Endothelial cell of umbilical vein (primary cell): ENCODE data around the gene RGS1. TPM values are rescaled to one million over a fixed set of nuclear protein-coding genes. Genes with fewer than 3 reads are reported as not detected.

ENCODE experiments used
- BruUV-seq: library from RNA; stranded (reverse); fragments of 400-500 nt; replicated peaks from 2 replicates; lab custom pipeline; 2021; lab: Mats Ljungman, UMichigan
- CTCF ChIA-PET: fragments of 300-600, 350-600 bp; sonication (Branson Sonifier 250); formaldehyde crosslinking; loops from one replicate; lab custom pipeline; 2021; ENCODE audit warnings: antibody characterized with exemption, inconsistent platforms; lab: Charles Lee
- POLR2A ChIA-PET: fragments of 300-600, 350-600 bp; sonication (Branson Sonifier 250); formaldehyde crosslinking; loops from one replicate; lab custom pipeline; 2021; ENCODE audit warnings: antibody characterized with exemption, inconsistent platforms; lab: Charles Lee
- DNase-seq: peaks from one replicate; pipeline ENCODE4 v3.0.0-alpha.2; 2011; ENCODE audit warnings: low read depth, low spot score
- FAIRE-seq: peaks from 2 replicates; lab custom pipeline; 2011; peaks lifted over from hg19 to GRCh38; lab: Jason Lieb, UNC
- H2AFZ ChIP-seq: 2 replicates; pipeline ENCODE4 v1.6.0; 2012; ENCODE audit warnings: low read depth, low read length, control low read depth, inconsistent platforms
- H3K27ac ChIP-seq: 2 replicates; pipeline ENCODE4 v1.5.1; 2011; ENCODE audit warnings: low read depth, mild to moderate bottlenecking, control low read depth, low read length, moderate library complexity; ENCODE audit not compliant: insufficient read depth
- H3K27me3 ChIP-seq, 2 experiments: 2 replicates each; pipeline versions ENCODE4 v1.6.0 to v1.6.1; 2011; ENCODE audit warnings: low read length in 2 of 2, mixed read lengths in 1 of 2; ENCODE audit not compliant: control insufficient read depth in 2 of 2, insufficient read depth in 2 of 2
- H3K36me3 ChIP-seq, 2 experiments: 2 replicates in 1 of 2; 3 replicates in 1 of 2; pipeline ENCODE4 v1.5.1; 2011; ENCODE audit warnings: low read length in 2 of 2, mild to moderate bottlenecking in 1 of 2, moderate library complexity in 1 of 2; ENCODE audit not compliant: control insufficient read depth in 2 of 2, insufficient read depth in 2 of 2; ENCODE audit errors: extremely low read depth in 1 of 2
- H3K4me1 ChIP-seq: 3 replicates; pipeline ENCODE4 v1.5.1; 2011; ENCODE audit warnings: mild to moderate bottlenecking, low read length; ENCODE audit not compliant: control insufficient read depth, insufficient read depth; ENCODE audit errors: extremely low read depth
- H3K4me2 ChIP-seq: 2 replicates; pipeline ENCODE4 v1.6.1; 2011; ENCODE audit warnings: low read length, control low read depth, mixed read lengths; ENCODE audit not compliant: insufficient read depth
- H3K4me3 ChIP-seq, 3 experiments: fragments of 200-600 bp in 1 of 3; sonication (generic), shearing (Covaris generic) in 1 of 3; replicated peaks in 1 of 3; 2 replicates each; pipeline ENCODE4 v1.5.1; 2011 to 2016; ENCODE audit warnings: control low read depth in 3 of 3, low read length in 3 of 3, mild to moderate bottlenecking in 2 of 3, inconsistent platforms in 1 of 3, low read depth in 1 of 3, moderate library complexity in 1 of 3; ENCODE audit not compliant: insufficient read depth in 1 of 3
- H3K79me2 ChIP-seq: 2 replicates; pipeline ENCODE4 v1.6.0; 2012; ENCODE audit warnings: low read length, inconsistent platforms; ENCODE audit not compliant: control insufficient read depth, insufficient read depth
- H3K9ac ChIP-seq: replicated peaks from 2 replicates; pipeline ENCODE3; 2011; ENCODE audit warnings: low read length, control low read depth; ENCODE audit not compliant: insufficient read depth; ENCODE audit errors: extremely low read depth
- H3K9me1 ChIP-seq: replicated peaks from 3 replicates; pipeline ENCODE4 v1.6.0; 2011; ENCODE audit warnings: mild to moderate bottlenecking, low read length; ENCODE audit not compliant: control insufficient read depth, insufficient read depth; ENCODE audit errors: extremely low read depth
- H3K9me3 ChIP-seq: replicated peaks from 2 replicates; pipeline ENCODE4 v1.5.1; 2012; ENCODE audit warnings: low read length, inconsistent platforms; ENCODE audit not compliant: control insufficient read depth, insufficient read depth
- H4K20me1 ChIP-seq: replicated peaks from 2 replicates; pipeline ENCODE3; 2011; ENCODE audit warnings: mild to moderate bottlenecking, low read length; ENCODE audit not compliant: control insufficient read depth, insufficient read depth; ENCODE audit errors: extremely low read depth
- CTCF ChIP-seq, 2 donors: IDR thresholded peaks; 1 replicate in 1 of 2; 2 replicates in 1 of 2; pipeline ENCODE4 v1.5.1; 2011; ENCODE audit warnings: low read length in 2 of 2, mild to moderate bottlenecking in 2 of 2, moderate library complexity in 2 of 2, control low read depth in 1 of 2, inconsistent platforms in 1 of 2, low read depth in 1 of 2; ENCODE audit not compliant: insufficient read depth in 1 of 2; ENCODE audit errors: extremely low read depth in 1 of 2
- EZH2 ChIP-seq: IDR thresholded peaks from 2 replicates; pipeline ENCODE4 v1.6.1; 2012; ENCODE audit warnings: borderline replicate concordance, low read depth, mild to moderate bottlenecking, moderate library complexity, low read length, inconsistent platforms; ENCODE audit not compliant: severe bottlenecking
- FOS ChIP-seq: IDR thresholded peaks from 2 replicates; pipeline ENCODE4 v1.6.1; 2011; ENCODE audit warnings: mild to moderate bottlenecking, low read length, moderate library complexity, borderline replicate concordance; ENCODE audit not compliant: insufficient read depth
- JUN ChIP-seq: IDR thresholded peaks from 2 replicates; pipeline ENCODE4 v1.6.1; 2011; ENCODE audit warnings: borderline replicate concordance, low read depth; ENCODE audit not compliant: insufficient read length, insufficient read depth
- MYC ChIP-seq: IDR thresholded peaks from one replicate; pipeline ENCODE4 v1.6.1; 2011; ENCODE audit warnings: mild to moderate bottlenecking, low read depth, low read length
- POLR2A ChIP-seq: IDR thresholded peaks from 2 replicates; pipeline ENCODE4 v1.6.1; 2012; ENCODE audit warnings: low read depth, mild to moderate bottlenecking, control low read depth, low read length
- POLR2AphosphoS5 ChIP-seq: IDR thresholded peaks from 2 replicates; pipeline ENCODE4 v1.6.1; 2012; ENCODE audit warnings: low read depth, mild to moderate bottlenecking, control low read depth, low read length, moderate library complexity; ENCODE audit not compliant: insufficient read depth
- dilution Hi-C: fragments of 300-500 bp; cut with MboI; formaldehyde crosslinking; loops from one replicate; pipeline ENCODE4 v1.15.0; 2019; ENCODE audit warnings: low sequenced_read_pairs; ENCODE audit not compliant: extremely low pct_ligation_motif_present
- intact Hi-C: fragments of 100-400 bp; cut with micrococcal nuclease; formaldehyde crosslinking; loops from one replicate; pipeline ENCODE4 v1.10.0; 2022
- polyA plus RNA-seq, 4 experiments: library from polyadenylated mRNA; depleted of rRNA in 3 of 4; stranded (reverse) in 3 of 4; unstranded in 1 of 4; fragments of >200 nt; gene quantifications; 2 replicates each; pipeline versions ENCODE4 v1.2.1 to v1.2.3, GENCODE V29; 2011 to 2012; ENCODE audit warnings: missing spikeins in 1 of 4
- total RNA-seq: library from RNA; stranded (reverse); gene quantifications from 2 replicates; pipeline ENCODE4 v1.2.3, GENCODE V29; 2021
- TF ChIP-seq, protein P1 (sequence below): IDR thresholded peaks from 2 replicates; pipeline ENCODE4 v1.6.1; 2011; ENCODE audit not compliant: insufficient read depth, insufficient read length

Gene RGS1
- total and polyA plus RNA-seq, 2 donors (not counting 3 experiments of a cell fraction or from before 2014, with no cell fraction given), result not detected

DNA sequence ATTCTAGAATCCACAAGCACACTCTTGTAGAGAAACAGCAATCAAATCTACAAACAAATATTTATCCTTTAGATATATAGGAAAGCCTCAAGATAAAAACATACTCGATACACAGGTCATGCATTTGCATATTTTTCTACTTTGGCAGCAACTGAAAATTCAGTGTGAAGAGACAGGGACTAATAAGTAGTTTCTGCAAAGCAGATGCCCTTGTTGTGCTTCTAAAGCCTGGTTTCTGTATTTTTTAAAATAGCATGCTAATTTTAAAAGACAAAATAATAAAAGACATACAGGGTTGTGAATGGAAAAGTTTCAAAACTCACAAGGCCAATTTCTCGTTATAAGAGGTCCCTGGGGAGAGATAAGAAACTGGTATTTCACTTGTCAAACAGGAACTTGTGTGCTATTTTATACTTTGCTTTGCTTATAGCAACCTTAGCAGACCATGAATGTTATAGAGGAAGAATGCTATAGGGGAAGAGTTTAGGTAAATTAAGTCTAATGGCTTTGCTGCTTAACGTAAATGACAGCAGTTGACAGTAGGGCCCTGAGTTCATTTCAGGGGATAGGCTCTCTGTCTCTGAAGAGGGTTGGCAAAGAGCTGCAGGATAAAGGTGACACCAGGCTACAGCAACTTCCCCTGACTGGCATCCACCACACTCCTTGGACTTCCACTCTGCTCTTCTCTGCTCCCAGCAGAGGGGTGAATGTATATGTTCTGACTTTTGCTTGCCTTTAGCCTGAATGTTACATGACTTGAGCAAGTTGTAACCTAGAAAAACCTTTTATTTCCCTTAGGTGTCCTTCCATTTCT is 51.0 kb downstream of the RGS1 start:
- H3K79me2 ChIP-seq, result no peaks in the 10 kb centered on the region
- dilution Hi-C loops, result no loop called here
- H4K20me1 ChIP-seq, result no peaks in the 10 kb centered on the region
- BruUV-seq, result no TSS peak
- FAIRE-seq, result no peak
- no peak overlapping the region for H3K4me2 ChIP-seq
- POLR2A ChIA-PET, result no interaction called here
- no peaks in the 10 kb centered on the region for H3K9me3 ChIP-seq
- CTCF ChIA-PET, result no interaction called here
- TF ChIP-seq JUN (no peak), POLR2A (no peak), MYC (no peak), EZH2 (no peak), CTCF (IDR thresholded peaks at IDR 0.05; ENCODE audit: extremely low read depth in 1 of 2, insufficient read depth in 1 of 2, low read depth in 1 of 2, low read length in 2 of 2) (no peak), POLR2AphosphoS5 (no peak), FOS (no peak)
- TF ChIP-seq, protein P1, sequence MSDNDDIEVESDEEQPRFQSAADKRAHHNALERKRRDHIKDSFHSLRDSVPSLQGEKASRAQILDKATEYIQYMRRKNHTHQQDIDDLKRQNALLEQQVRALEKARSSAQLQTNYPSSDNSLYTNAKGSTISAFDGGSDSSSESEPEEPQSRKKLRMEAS, result no peak
- H2AFZ ChIP-seq, result no peak overlapping the region
- H3K27me3 ChIP-seq, result no peaks in the 10 kb centered on the region
- H3K4me3 ChIP-seq, result no peak overlapping the region
- no peak for DNase-seq
- H3K27ac ChIP-seq, result no peak overlapping the region
- H3K4me1 ChIP-seq, result no peaks in the 10 kb centered on the region
- H3K9ac ChIP-seq, result no peak overlapping the region
- intact Hi-C loops, result no loop called here
- H3K36me3 ChIP-seq, result no peaks in the 10 kb centered on the region
- no peaks in the 10 kb centered on the region for H3K9me1 ChIP-seq
